Smooth muscle cell of the umbilical artery (primary cell): ENCODE results near the gene CEP57. TPM values are rescaled to one million over a fixed set of nuclear protein-coding genes. Genes with fewer than 3 reads are reported as not detected.

Source experiments
- total RNA-seq: library from RNA; depleted of rRNA; stranded (reverse); fragments of >200 nt; gene quantifications from 2 replicates; pipeline ENCODE4 v1.2.3, GENCODE V29; 2014

CEP57 gene
- 44.2 and 45.1 TPM in 2 replicates for total RNA-seq

DNA sequence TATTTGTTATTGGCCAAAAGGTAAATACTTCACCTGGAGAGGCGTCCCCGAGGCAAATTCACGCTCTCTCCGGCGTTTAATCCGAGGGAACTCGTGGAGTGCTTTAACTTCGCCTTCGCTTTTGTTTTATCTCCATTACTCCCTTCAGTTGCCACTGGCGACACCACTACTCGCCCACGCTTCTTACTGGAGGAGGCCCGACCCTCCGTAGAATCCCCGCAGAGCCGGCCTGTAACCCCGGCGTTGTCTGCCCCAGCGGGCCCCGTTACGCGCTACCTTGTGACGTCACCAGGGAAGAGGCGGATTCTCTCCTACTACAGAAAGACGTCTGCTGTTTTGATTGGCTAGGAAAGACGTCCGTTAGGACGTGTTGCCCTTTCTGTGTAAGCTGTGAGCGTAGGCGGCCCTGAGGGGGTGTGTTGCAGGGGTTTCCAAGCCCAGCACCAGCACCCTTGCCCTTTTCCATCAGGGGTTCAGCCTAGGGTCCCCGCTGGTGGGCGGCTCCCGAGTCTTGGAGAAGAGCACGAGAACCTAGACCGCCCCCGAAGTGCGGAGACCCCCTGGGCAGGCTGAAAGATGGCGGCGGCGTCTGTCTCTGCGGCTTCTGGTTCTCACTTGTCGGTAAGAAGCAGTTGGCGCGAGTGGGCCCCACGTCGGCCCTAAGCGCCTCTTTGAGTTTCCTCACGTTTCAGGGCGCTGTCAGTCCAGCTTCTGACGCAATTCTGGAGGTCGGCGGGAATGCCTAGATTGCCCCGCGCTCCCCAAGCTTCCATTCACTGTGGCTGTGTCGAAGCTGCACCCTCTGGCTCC, at the start of gene CEP57:
Gene CEP57, plus strand, starts transcription at position 376 of the 810 bp plus-strand sequence. Its CDS starts 201 bp downstream, at position 577.

DNA sequence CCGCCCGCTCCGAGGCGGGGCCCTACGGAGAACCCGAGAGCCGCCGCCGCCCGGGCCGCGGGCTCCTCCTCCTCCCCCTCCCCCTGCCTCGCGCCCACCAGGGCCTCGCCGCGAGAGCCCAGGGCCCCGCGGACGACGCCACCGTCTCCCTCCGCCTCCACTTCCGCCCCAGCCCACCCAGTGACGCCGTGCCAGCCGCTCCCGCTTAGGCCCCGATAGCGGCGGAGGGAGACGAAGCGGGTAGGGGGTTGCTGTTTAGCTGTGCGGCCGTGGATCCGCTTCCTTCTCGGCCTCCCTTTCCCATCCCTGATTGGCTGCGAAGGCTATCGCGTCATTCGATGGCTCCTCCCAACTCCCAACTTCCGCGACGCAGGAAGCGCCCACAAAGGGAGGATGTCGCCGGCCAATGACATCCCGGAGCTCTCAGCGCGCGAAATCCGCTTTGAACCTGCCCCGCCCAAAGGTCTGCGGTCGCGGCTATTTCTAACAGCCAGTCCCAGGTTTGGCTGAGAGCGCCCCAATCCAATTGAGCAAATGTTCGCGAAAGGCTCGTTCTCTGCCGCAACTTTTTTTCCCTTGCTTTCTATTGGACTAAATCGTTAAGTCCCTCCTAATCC, 684 bp upstream of the CEP57 start, which contains the start of gene FAM76B:
Gene FAM76B, minus strand, starts transcription at position 277 of the 617 bp plus-strand sequence. CDS start 304 bp downstream, outside the sequence.

Other genes with a start within 250 kb of the CEP57 start
- 19.2 and 20.5 TPM in 2 replicates for gene FAM76B, start 716 bp upstream of the CEP57 start, total RNA-seq
- 35.0 and 45.6 TPM in 2 replicates for gene MTMR2, start 133.6 kb downstream of the CEP57 start, total RNA-seq